Kidney (tissue), 14 donors: ENCODE results near the gene NUDT3. TPM values are rescaled to one million over a fixed set of nuclear protein-coding genes. Genes with fewer than 3 reads are reported as not detected.

Experiments
- DNase-seq, 5 donors: peaks; one replicate each; pipeline ENCODE4 v3.0.0-alpha.2; 2013 to 2020
- FAIRE-seq: peaks from 2 replicates; lab custom pipeline; 2012; peaks lifted over from hg19 to GRCh38; lab: Jason Lieb, UNC
- H3K27ac ChIP-seq, 2 donors: one replicate each; pipeline ENCODE4 v1.7.0; 2013; ENCODE audit warnings: low read depth in 2 of 2, low read length in 2 of 2, inconsistent platforms in 1 of 2
- H3K27me3 ChIP-seq: one replicate; pipeline ENCODE4 v1.7.1; 2013; ENCODE audit warnings: low read length, inconsistent platforms; ENCODE audit not compliant: control insufficient read depth, insufficient read depth
- H3K36me3 ChIP-seq, 3 donors: one replicate each; pipeline versions ENCODE4 v1.7.0 to v1.7.1; 2013; ENCODE audit warnings: low read length in 3 of 3, control low read depth in 1 of 3, inconsistent platforms in 1 of 3; ENCODE audit not compliant: insufficient read depth in 3 of 3, control insufficient read depth in 2 of 3
- H3K4me1 ChIP-seq, 3 donors: one replicate each; pipeline versions ENCODE4 v1.7.0 to v1.7.1; 2013; ENCODE audit warnings: low read length in 3 of 3, inconsistent platforms in 1 of 3, low read depth in 1 of 3; ENCODE audit not compliant: control insufficient read depth in 2 of 3, insufficient read depth in 2 of 3
- H3K4me3 ChIP-seq, 3 donors: one replicate each; pipeline versions ENCODE4 v1.7.0 to v1.8.1; 2013; ENCODE audit warnings: low read length in 3 of 3, control low read depth in 1 of 3, inconsistent platforms in 1 of 3
- H3K9ac ChIP-seq, 3 donors: one replicate each; pipeline versions ENCODE4 v1.7.0 to v1.7.1; 2013; ENCODE audit warnings: low read length in 3 of 3, control low read depth in 1 of 3, inconsistent platforms in 1 of 3
- H3K9me3 ChIP-seq, 3 donors: one replicate each; pipeline versions ENCODE4 v1.7.0 to v1.7.1; 2013; ENCODE audit warnings: low read length in 3 of 3, control low read depth in 1 of 3, inconsistent platforms in 1 of 3; ENCODE audit not compliant: control insufficient read depth in 2 of 3, insufficient read depth in 1 of 3
- intact Hi-C: fragments of 100-400 bp; cut with DNase I; formaldehyde crosslinking; loops from one replicate; pipeline ENCODE4 v1.11.1; 2022
- polyA plus RNA-seq: library from polyadenylated mRNA; stranded (reverse); fragments of 350-450 nt; fragmentation: Illumina TruSeq; extraction: RNeasy Lipid Tissue Mini Kit (QIAGEN cat#74804); gene quantifications from one replicate; pipeline ENCODE4 v1.2.3, GENCODE V29; 2014; ENCODE audit warnings: low read depth, low replicate concordance; ENCODE audit not compliant: insufficient read depth
- total RNA-seq: library from RNA; stranded (reverse); fragmentation: NEBNext Ultra II Directional; extraction: Animal tissue kit (Norgen Biotek cat#: 25700); gene quantifications from one replicate; pipeline ENCODE4 v1.2.1, GENCODE V29; 2021
- TF ChIP-seq, protein P1 (sequence below): IDR thresholded peaks from 3 replicates; pipeline ENCODE4 v1.5.1; 2012; ENCODE audit warnings: mild to moderate bottlenecking, moderate library complexity, borderline replicate concordance; ENCODE audit not compliant: insufficient read depth; ENCODE audit errors: extremely low read depth
- donor health status: control.
- donor health status: control.
- donor health status: control.
- donor health status: control.
- donor health status: control.
- donor health status: DM: yes; HTN: yes; CAD: no.
- donor health status: Normal renal cell carcinoma (clear cell type).

Gene NUDT3
- total and polyA plus RNA-seq, 2 donors from 2014 or later: 17.7 to 53.8 TPM

DNA sequence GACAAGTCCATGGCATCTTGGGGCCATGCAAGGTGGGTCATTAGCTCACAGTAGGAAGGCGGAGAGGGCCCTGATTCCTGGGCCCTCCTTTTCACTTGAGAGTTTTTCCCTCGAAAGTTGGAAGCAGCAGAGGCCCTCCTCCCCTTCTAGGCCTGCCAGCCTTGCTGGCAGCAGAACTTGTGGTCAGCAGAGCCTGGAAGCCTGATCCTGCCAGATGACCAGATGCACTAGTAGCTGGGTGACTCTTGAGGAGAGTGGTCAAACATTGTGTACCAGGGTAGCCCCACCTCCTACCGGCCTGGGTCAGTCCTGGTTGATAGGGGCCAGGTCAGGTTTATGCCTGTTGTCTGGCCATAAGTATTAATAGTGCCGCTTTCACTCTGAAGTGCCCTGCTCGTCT lies 159.6 kb downstream of the NUDT3 start:
- H3K9me3 ChIP-seq: no peaks in the 10 kb centered on the region
- H3K9ac ChIP-seq: no peak overlapping the region
- peaks cover 0 to 4% (median 0%) of the 10 kb centered on the region in 3 donors for H3K4me1 ChIP-seq
- DNase-seq (peak in 1 of 5 donors; percentile 42), FAIRE-seq (no peak)
- intact Hi-C loops: no loop called here
- no peaks in the 10 kb centered on the region for H3K27me3 ChIP-seq
- no peak overlapping the region for H3K27ac ChIP-seq
- TF ChIP-seq, protein P1, sequence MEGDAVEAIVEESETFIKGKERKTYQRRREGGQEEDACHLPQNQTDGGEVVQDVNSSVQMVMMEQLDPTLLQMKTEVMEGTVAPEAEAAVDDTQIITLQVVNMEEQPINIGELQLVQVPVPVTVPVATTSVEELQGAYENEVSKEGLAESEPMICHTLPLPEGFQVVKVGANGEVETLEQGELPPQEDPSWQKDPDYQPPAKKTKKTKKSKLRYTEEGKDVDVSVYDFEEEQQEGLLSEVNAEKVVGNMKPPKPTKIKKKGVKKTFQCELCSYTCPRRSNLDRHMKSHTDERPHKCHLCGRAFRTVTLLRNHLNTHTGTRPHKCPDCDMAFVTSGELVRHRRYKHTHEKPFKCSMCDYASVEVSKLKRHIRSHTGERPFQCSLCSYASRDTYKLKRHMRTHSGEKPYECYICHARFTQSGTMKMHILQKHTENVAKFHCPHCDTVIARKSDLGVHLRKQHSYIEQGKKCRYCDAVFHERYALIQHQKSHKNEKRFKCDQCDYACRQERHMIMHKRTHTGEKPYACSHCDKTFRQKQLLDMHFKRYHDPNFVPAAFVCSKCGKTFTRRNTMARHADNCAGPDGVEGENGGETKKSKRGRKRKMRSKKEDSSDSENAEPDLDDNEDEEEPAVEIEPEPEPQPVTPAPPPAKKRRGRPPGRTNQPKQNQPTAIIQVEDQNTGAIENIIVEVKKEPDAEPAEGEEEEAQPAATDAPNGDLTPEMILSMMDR: no peak
- no peaks in the 10 kb centered on the region for H3K36me3 ChIP-seq
- no peak overlapping the region for H3K4me3 ChIP-seq

DNA sequence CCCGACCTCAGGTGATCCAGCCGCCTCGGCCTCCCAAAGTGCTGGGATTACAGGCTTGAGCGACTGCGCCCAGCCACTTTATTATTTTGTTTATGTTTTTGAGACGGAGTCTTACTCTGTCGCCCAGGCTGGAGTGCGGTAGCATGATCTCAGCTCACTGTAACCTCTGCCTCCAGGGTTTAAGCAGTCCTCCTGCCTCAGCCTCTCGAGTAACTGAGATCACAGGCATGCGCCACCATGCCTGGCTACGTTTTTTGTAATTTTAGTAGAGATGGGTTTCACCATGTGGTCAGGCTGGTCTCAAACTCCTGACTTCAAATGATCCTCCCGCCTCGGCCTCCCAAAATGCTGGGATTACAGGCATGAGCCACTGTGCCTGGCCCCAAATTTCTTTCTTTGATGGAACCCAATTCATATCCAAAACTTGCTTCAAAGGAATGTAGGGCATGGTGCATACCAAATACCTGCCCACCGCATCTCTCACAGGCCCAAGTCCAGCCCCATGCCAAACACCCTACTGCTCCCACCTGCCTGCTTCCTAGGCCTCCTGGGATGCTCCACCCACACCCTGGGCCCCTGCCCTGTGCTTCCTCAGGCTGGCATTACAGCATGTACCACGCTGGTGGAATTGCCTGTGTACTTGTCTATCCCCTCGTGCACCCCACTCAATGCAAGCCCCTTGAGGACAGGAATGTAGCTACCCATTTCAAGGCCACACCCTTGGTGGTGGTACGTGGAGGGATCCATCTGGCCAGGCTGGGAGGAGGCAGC lies 160.7 kb downstream of the NUDT3 start:
- no peak for FAIRE-seq
- Histone ChIP-seq H3K36me3 (no peaks in the 10 kb centered on the region), H3K4me3 (no peak overlapping the region), H3K9me3 (no peaks in the 10 kb centered on the region), H3K4me1 (peaks cover 0 to 4% (median 0%) of the 10 kb centered on the region in 3 donors), H3K9ac (no peak overlapping the region), H3K27ac (no peak overlapping the region), H3K27me3 (no peaks in the 10 kb centered on the region)
- TF ChIP-seq, protein P1: no peak
- intact Hi-C loops: no loop called here
- DNase-seq: peak in 1 of 5 donors; percentile 54

DNA sequence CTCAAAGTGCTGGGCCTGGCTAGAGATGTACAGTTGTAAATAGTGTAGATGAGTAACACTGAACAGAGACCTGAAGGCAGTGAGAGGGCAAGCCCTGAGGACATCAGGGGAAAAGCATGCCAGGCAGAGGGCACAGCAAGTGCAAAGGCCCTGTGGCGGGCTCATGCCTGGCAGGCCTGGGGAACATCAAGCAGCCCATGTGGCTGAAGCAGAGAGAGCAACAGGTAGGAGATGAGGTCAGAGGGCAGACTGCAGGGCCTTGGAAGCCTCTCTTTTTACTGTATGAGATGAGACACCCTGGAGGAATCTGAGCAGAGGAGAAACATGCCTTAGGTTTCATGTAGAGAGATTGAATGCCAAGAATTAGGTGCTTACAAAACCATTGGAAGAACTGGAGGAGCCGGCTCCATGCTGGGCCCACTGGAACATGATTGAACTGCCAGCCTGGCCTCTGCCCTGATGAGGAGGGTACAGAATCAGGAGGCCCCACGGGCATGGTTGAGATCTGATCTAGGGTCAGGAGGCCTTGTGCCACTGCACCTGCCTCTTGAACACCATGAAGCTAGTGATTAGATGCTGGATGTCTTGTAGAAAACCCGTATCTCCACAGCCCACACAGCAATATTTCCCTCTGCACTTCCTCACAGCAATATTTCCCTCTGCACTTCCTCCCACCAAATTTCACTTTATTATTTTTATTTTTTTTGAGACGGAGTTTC lies 161.7 kb downstream of the NUDT3 start:
- Histone ChIP-seq H3K27ac (no peak overlapping the region), H3K4me1 (no peaks in the 10 kb centered on the region), H3K4me3 (no peak overlapping the region), H3K9me3 (no peaks in the 10 kb centered on the region), H3K36me3 (no peaks in the 10 kb centered on the region), H3K9ac (no peak overlapping the region), H3K27me3 (no peaks in the 10 kb centered on the region)
- intact Hi-C loops: no loop called here
- no peak for FAIRE-seq
- TF ChIP-seq, protein P1: no peak
- peak in 1 of 5 donors; percentile 39 for DNase-seq
